ENCODE data around the gene KCND1.

GRCh38 chrX:48960291-48960690 lies 11.4 kb downstream of the KCND1 start:
- TF ChIP-seq, protein P1, sequence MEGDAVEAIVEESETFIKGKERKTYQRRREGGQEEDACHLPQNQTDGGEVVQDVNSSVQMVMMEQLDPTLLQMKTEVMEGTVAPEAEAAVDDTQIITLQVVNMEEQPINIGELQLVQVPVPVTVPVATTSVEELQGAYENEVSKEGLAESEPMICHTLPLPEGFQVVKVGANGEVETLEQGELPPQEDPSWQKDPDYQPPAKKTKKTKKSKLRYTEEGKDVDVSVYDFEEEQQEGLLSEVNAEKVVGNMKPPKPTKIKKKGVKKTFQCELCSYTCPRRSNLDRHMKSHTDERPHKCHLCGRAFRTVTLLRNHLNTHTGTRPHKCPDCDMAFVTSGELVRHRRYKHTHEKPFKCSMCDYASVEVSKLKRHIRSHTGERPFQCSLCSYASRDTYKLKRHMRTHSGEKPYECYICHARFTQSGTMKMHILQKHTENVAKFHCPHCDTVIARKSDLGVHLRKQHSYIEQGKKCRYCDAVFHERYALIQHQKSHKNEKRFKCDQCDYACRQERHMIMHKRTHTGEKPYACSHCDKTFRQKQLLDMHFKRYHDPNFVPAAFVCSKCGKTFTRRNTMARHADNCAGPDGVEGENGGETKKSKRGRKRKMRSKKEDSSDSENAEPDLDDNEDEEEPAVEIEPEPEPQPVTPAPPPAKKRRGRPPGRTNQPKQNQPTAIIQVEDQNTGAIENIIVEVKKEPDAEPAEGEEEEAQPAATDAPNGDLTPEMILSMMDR (tag by site-specific recombination; IDR thresholded peaks at IDR 0.05), result no peak
- no peak for TF ChIP-seq ZNF274 (IDR thresholded peaks at IDR 0.05; ENCODE audit: low read length)
- no peak for TF ChIP-seq ZNF274 (tag by site-specific recombination; IDR thresholded peaks at IDR 0.05; ENCODE audit: borderline replicate concordance)
- no peak for TF ChIP-seq MEIS1 (CRISPR knock-in tag; IDR thresholded peaks at IDR 0.05; ENCODE audit: borderline replicate concordance)
- TF ChIP-seq ZNF350 (tag by site-specific recombination; IDR thresholded peaks at IDR 0.05), result no peak
- TF ChIP-seq ZNF223 (tag by site-specific recombination; IDR thresholded peaks at IDR 0.05), result no peak
- TF ChIP-seq, protein P2, sequence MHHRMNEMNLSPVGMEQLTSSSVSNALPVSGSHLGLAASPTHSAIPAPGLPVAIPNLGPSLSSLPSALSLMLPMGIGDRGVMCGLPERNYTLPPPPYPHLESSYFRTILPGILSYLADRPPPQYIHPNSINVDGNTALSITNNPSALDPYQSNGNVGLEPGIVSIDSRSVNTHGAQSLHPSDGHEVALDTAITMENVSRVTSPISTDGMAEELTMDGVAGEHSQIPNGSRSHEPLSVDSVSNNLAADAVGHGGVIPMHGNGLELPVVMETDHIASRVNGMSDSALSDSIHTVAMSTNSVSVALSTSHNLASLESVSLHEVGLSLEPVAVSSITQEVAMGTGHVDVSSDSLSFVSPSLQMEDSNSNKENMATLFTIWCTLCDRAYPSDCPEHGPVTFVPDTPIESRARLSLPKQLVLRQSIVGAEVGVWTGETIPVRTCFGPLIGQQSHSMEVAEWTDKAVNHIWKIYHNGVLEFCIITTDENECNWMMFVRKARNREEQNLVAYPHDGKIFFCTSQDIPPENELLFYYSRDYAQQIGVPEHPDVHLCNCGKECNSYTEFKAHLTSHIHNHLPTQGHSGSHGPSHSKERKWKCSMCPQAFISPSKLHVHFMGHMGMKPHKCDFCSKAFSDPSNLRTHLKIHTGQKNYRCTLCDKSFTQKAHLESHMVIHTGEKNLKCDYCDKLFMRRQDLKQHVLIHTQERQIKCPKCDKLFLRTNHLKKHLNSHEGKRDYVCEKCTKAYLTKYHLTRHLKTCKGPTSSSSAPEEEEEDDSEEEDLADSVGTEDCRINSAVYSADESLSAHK (tag by site-specific recombination; IDR thresholded peaks at IDR 0.05), result no peak
- TF ChIP-seq HOXA7 (CRISPR knock-in tag; IDR thresholded peaks at IDR 0.05; ENCODE audit: borderline replicate concordance), result no peak
- TF ChIP-seq ELK4 (IDR thresholded peaks at IDR 0.05; ENCODE audit: borderline replicate concordance, low read depth, low read length), result no peak
- TF ChIP-seq GLIS2 (tag by site-specific recombination; IDR thresholded peaks at IDR 0.05), result no peak
- TF ChIP-seq, protein P3, sequence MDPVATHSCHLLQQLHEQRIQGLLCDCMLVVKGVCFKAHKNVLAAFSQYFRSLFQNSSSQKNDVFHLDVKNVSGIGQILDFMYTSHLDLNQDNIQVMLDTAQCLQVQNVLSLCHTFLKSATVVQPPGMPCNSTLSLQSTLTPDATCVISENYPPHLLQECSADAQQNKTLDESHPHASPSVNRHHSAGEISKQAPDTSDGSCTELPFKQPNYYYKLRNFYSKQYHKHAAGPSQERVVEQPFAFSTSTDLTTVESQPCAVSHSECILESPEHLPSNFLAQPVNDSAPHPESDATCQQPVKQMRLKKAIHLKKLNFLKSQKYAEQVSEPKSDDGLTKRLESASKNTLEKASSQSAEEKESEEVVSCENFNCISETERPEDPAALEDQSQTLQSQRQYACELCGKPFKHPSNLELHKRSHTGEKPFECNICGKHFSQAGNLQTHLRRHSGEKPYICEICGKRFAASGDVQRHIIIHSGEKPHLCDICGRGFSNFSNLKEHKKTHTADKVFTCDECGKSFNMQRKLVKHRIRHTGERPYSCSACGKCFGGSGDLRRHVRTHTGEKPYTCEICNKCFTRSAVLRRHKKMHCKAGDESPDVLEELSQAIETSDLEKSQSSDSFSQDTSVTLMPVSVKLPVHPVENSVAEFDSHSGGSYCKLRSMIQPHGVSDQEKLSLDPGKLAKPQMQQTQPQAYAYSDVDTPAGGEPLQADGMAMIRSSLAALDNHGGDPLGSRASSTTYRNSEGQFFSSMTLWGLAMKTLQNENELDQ (tag by site-specific recombination; IDR thresholded peaks at IDR 0.05; ENCODE audit: low read depth), result no peak

All from HEK293 (cell line).